ENCODE data around the gene CARD9.

Gene CARD9

DNA sequence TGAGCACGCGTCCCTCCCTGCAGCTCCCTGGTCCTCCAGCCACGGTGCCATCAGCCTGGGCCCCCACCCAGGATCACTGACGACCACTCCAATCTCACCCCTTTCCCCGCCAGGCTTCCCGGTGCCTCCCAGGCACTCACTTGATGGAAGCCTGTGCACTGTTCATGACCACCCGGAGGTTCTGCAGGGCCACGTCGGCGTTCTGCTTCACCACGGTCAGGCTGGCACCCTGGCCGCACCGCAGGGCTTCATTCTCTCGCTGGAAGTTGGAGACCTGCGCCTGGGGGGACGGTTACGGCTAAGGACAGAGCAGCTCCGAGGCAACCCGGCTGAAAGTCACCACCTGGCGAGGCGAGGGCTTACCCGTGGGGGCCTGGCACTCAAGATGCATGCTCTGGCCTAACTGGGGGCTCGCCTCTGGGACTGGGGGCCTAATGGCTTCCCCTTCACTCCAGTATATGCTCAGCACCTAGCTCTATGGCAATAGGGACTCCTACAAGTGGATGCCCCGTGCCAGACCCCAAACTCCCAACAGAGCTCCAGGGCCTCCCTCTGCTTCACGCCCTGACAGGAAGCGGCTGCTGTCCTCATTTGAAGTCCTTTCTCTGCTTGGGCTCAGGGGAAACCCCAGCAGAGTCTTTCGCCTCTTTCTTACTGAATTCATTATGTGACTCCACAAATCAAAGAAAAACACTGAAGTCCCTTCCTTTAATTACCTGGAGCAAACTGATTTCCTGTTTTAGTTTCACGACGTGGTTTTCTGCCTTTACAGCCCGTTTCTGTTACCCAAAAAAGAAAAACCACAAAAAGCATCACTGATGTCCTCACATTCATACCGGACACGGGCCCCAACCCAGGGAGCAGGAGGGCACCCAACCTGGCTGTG is 30.7 kb upstream of the CARD9 start:
- H3K4me1 ChIP-seq (ENCODE audit: control insufficient read depth in 1 of 2, insufficient read depth in 1 of 2, low read depth in 1 of 2, low read length in 1 of 2) = peaks cover 11 to 13% of the 10 kb centered on the region in 2 experiments
- peaks cover 8% of the 10 kb centered on the region for H3K27me3 ChIP-seq
- H3K9me3 ChIP-seq = no peaks in the 10 kb centered on the region
- H3K4me3 ChIP-seq (ENCODE audit: low read depth in 1 of 2, low read length in 1 of 2) = no peak overlapping the region
- peaks cover 24% of the 10 kb centered on the region for H3K36me3 ChIP-seq
- TF ChIP-seq, protein P1, sequence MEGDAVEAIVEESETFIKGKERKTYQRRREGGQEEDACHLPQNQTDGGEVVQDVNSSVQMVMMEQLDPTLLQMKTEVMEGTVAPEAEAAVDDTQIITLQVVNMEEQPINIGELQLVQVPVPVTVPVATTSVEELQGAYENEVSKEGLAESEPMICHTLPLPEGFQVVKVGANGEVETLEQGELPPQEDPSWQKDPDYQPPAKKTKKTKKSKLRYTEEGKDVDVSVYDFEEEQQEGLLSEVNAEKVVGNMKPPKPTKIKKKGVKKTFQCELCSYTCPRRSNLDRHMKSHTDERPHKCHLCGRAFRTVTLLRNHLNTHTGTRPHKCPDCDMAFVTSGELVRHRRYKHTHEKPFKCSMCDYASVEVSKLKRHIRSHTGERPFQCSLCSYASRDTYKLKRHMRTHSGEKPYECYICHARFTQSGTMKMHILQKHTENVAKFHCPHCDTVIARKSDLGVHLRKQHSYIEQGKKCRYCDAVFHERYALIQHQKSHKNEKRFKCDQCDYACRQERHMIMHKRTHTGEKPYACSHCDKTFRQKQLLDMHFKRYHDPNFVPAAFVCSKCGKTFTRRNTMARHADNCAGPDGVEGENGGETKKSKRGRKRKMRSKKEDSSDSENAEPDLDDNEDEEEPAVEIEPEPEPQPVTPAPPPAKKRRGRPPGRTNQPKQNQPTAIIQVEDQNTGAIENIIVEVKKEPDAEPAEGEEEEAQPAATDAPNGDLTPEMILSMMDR (IDR thresholded peaks at IDR 0.05) = no peak
- H3K27ac ChIP-seq = no peak overlapping the region

DNA sequence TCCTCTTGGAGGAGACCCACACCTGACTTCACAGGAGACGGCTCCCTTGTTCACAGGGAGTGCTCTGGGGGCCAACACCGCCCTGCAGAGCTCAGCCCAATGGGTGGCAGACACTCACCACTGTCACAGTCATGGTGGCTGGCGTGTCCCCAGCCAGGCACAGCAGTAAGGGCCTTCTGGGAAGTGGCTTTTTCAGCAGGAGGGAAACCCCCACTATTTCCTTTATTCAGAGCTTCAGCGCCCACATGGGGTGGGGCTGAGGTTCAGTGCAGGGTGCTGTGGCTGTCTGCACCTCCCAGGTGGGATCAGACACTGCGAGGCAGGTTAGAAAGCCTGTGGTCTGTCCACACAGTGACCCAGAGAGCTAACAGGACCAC is 30.1 kb upstream of the CARD9 start:
- peaks cover 5% of the 10 kb centered on the region for H3K27me3 ChIP-seq
- H3K9me3 ChIP-seq = no peaks in the 10 kb centered on the region
- TF ChIP-seq, protein P1 (IDR thresholded peaks at IDR 0.05) = no peak
- H3K4me3 ChIP-seq (ENCODE audit: low read depth in 1 of 2, low read length in 1 of 2) = no peak overlapping the region
- H3K27ac ChIP-seq = no peak overlapping the region
- peaks cover 15 to 17% of the 10 kb centered on the region in 2 experiments for H3K4me1 ChIP-seq (ENCODE audit: control insufficient read depth in 1 of 2, insufficient read depth in 1 of 2, low read depth in 1 of 2, low read length in 1 of 2)
- H3K36me3 ChIP-seq = peaks cover 24% of the 10 kb centered on the region

DNA sequence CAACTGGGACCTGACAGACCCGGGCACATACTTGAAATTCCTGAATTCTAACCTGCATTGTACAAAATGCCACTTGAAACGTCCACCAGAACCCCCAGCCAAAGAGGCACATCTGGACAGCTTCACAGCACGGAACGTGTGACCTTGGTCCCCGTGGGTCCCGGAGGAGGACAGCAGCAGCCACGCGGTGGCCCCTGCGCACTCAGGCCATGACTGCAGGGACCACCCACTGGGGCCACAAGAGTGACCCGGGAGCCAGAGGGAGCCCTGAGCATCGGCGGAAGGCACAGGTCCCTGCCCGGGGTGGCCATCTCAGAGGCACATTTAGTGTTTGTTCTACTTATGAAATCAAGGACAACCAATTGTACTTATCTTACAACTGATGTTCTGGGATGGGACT is 28.6 kb upstream of the CARD9 start:
- Histone ChIP-seq H3K4me3 (ENCODE audit: low read depth in 1 of 2, low read length in 1 of 2) (no peak overlapping the region), H3K4me1 (ENCODE audit: control insufficient read depth in 1 of 2, insufficient read depth in 1 of 2, low read depth in 1 of 2, low read length in 1 of 2) (peaks cover 15 to 17% of the 10 kb centered on the region in 2 experiments), H3K9me3 (no peaks in the 10 kb centered on the region), H3K27me3 (peaks cover 5% of the 10 kb centered on the region), H3K27ac (no peak overlapping the region), H3K36me3 (peaks cover 33% of the 10 kb centered on the region)
- TF ChIP-seq, protein P1 (IDR thresholded peaks at IDR 0.05) = no peak

DNA sequence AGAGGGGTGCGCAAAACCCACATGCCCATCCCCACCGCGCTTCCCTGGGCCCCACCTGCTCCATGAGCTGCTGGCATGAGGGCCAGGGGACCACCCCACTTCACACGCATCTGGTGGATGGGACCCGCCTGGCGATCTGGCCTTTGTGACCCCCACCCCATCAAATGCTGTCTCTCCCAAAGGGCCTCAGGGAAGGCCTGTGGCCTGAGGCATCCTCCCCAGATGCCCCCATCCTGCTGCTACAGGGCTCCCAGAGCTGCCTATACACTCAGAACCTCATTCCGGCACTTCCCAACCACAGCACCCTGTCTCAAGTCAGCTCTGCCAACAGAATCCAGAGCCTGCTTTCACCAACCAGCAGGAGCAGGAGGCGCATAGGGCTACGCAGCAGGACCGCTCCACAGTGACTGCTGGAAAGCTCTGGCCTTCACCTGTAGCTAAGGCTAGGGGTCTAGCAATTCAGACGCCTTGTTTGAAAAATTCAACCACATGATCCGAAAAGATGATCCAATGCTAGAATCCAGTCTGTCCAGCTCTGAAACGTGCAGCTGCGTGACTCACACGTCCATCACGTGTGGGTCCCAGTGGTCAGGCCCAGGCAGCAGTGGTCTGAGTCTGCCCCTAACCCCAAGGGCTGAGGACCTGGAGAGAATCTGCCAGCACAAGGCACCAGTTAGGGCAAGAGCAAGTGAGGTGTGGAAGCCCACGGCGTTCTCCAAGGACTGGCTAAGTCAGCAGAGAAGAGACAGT is 27.9 kb upstream of the CARD9 start:
- H3K4me3 ChIP-seq (ENCODE audit: low read depth in 1 of 2, low read length in 1 of 2) = no peak overlapping the region
- peaks cover 15 to 17% of the 10 kb centered on the region in 2 experiments for H3K4me1 ChIP-seq (ENCODE audit: control insufficient read depth in 1 of 2, insufficient read depth in 1 of 2, low read depth in 1 of 2, low read length in 1 of 2)
- TF ChIP-seq, protein P1 (IDR thresholded peaks at IDR 0.05) = no peak
- no peaks in the 10 kb centered on the region for H3K9me3 ChIP-seq
- H3K36me3 ChIP-seq = peaks cover 37% of the 10 kb centered on the region
- H3K27ac ChIP-seq = no peak overlapping the region
- peaks cover 5% of the 10 kb centered on the region for H3K27me3 ChIP-seq

DNA sequence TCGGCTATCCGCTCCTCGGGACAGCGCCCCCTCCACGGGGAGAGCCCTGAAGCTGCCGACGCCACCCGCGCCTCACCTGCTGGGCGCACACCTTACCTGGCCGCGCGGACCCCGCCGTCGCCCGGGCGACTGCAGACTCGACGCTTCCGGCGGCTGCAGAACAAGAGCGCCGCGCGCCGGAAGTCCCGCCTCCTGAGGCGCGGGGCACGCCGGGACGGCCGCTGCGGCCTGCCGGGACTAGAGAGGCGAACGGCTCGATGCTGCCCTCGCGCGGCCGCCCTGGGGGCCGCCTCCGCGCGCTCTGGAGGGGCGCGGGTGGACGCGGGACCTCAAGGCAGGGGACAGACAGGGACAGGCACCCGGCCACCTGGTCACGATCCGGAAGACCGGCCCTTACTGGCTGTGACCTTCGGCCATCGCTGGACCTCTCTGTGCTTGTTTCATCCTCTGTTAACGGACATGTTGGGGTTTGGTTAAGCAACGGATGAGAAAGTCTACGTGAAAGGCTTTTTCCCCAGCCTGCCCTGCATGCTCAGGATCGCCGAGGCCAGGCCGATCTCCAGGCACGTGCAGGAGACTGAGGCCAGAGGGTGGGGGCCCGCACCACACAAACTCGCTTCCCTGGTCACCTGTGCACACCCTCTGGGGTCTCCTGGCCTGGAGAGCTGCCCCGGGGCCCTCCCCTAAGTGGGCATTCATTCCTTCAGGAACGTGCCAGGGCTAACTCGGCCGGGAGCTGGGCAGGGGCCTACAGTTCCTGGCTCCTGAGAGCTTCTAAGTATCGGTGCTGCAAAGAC is 26.8 kb upstream of the CARD9 start, which contains the start of gene SNAPC4:
SNAPC4 (minus strand) TSS at position 133 of the 797 bp plus-strand sequence. CDS start 1,742 bp downstream, outside the sequence.
- TF ChIP-seq, protein P1 (IDR thresholded peaks at IDR 0.05) = peak; percentile 99

More for the DNA sequence above, 26.8 kb upstream of the CARD9 start, which contains the start of gene SNAPC4:
- Histone ChIP-seq H3K4me1 (ENCODE audit: control insufficient read depth in 1 of 2, insufficient read depth in 1 of 2, low read depth in 1 of 2, low read length in 1 of 2) (peaks cover 15 to 17% of the 10 kb centered on the region in 2 experiments), H3K4me3 (ENCODE audit: low read depth in 1 of 2, low read length in 1 of 2) (peak within 1 kb of the TSS; percentile 81 to 93), H3K27me3 (peaks cover 5% of the 10 kb centered on the region), H3K27ac (peak within 1 kb of the TSS; percentile 57), H3K36me3 (peaks cover 45% of the 10 kb centered on the region), H3K9me3 (no peaks in the 10 kb centered on the region)
